Keratinocyte (primary cell): ENCODE measurements around the gene APH1B.

ENCODE experiments used
- CTCF ChIP-seq, 3 experiments: IDR thresholded peaks in 1 of 3; conservative IDR thresholded peaks in 1 of 3; optimal IDR thresholded peaks in 1 of 3; 2 replicates in 2 of 3; 3 replicates in 1 of 3; pipeline versions ENCODE3 to v1.5.1; 2011; ENCODE audit warnings: low read length in 3 of 3, mild to moderate bottlenecking in 3 of 3, moderate library complexity in 2 of 3, control low read depth in 1 of 3, inconsistent platforms in 1 of 3; ENCODE audit not compliant: insufficient read depth in 2 of 3; ENCODE audit errors: extremely low read depth in 1 of 3
- EZH2 ChIP-seq: IDR thresholded peaks from one replicate; pipeline ENCODE4 v1.6.1; 2012; ENCODE audit warnings: inconsistent platforms, mild to moderate bottlenecking, low read length, moderate library complexity

GRCh38 chr15:63327648-63328421, 50.4 kb downstream of the APH1B start:
- TF ChIP-seq CTCF (optimal IDR thresholded peaks at IDR 0.05 in 1 of 3, IDR thresholded peaks at IDR 0.05 in 1 of 3, conservative IDR thresholded peaks at IDR 0.05 in 1 of 3; ENCODE audit: extremely low read depth in 1 of 3, insufficient read depth in 2 of 3, low read length in 3 of 3) (no peak), EZH2 (no peak)
